Cardiac muscle cell (in vitro differentiated cells and primary cell): ENCODE results near the gene ABL1. TPM values are rescaled to one million over a fixed set of nuclear protein-coding genes. Genes with fewer than 3 reads are reported as not detected.

ENCODE experiments used
- DNase-seq, 2 donors: peaks; one replicate each; pipeline versions ENCODE4 v3.0.0 to v3.0.0-alpha.2; 2010 to 2017; ENCODE audit warnings: low read depth in 1 of 2, low spot score in 1 of 2
- H3K27ac ChIP-seq: fragments of 200-600 bp; sonication (generic); 2 replicates; pipeline ENCODE4 v1.5.1; 2016
- H3K27me3 ChIP-seq: fragments of 200-600 bp; sonication (generic); 2 replicates; pipeline ENCODE4 v1.6.0; 2016; ENCODE audit warnings: control low read depth
- H3K36me3 ChIP-seq: fragments of 200-600 bp; sonication (generic); 2 replicates; pipeline ENCODE4 v1.5.1; 2016; ENCODE audit warnings: control low read depth
- H3K4me1 ChIP-seq: fragments of 200-600 bp; sonication (generic); 2 replicates; pipeline ENCODE4 v1.8.1; 2017; ENCODE audit warnings: low read depth, mild to moderate bottlenecking, mixed run types
- H3K4me3 ChIP-seq: fragments of 200-600 bp; sonication (generic); 2 replicates; pipeline ENCODE4 v1.5.1; 2016; ENCODE audit warnings: mild to moderate bottlenecking
- H3K9me3 ChIP-seq: fragments of 200-600 bp; sonication (generic); 2 replicates; pipeline ENCODE4 v1.5.1; 2017; ENCODE audit warnings: low read depth, mild to moderate bottlenecking, control low read depth
- polyA plus RNA-seq: library from polyadenylated mRNA; unstranded; fragments of >200 nt; fragmentation: Nextera tagmentation; extraction: Ambion mirVana; gene quantifications from 2 replicates; pipeline ENCODE4 v1.2.1, GENCODE V29; 2016
- total RNA-seq: library from RNA; depleted of rRNA; stranded (reverse); fragments of >200 nt; gene quantifications from 2 replicates; pipeline ENCODE4 v1.2.3, GENCODE V29; 2016
- TF ChIP-seq, protein P1 (sequence below): IDR thresholded peaks from 2 replicates; pipeline ENCODE4 v1.5.1; 2012; ENCODE audit warnings: low read depth, mild to moderate bottlenecking, low read length

Gene ABL1
- total and polyA plus RNA-seq, 2 experiments from 2014 or later = 41.8 to 97.1 TPM

DNA sequence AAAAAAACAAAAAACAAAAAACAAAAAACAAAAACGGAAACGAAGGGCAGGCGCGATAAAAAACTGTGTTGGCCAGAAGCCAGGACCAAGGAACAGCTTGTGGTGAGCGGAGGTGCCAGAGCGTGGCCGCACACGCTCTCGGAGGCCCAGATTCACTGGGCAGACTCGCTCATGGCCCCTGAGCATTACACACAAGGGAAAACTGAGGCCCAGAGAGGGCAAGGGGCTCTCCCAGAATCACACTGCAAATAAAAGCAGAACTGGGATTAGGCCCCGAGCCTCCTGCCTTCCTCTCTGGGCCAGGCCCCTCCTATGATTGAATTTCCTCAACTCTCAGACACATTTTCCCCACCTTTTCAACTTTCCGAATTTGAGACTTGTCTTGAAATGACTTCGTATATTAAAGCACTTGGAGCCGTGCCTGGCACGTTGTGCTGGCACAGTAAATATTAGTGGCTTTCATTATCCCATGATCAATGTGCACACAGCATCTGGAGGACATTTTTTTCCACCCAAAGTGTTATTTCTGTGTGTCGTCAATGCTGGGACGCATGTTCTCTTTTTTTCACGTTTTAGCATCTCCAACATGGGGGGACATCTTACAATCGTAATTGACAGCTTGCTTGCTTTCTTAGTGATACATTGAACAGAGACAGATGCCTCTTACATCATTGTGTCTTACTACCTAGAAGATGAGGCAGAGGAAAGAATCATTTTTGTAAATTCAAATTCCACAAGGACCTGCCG, 96.6 kb downstream of the ABL1 start:
- Histone ChIP-seq H3K27me3 (no peaks in the 10 kb centered on the region), H3K27ac (no peak overlapping the region), H3K4me3 (no peak overlapping the region), H3K4me1 (peaks cover 5% of the 10 kb centered on the region), H3K9me3 (no peaks in the 10 kb centered on the region), H3K36me3 (no peaks in the 10 kb centered on the region)
- TF ChIP-seq, protein P1, sequence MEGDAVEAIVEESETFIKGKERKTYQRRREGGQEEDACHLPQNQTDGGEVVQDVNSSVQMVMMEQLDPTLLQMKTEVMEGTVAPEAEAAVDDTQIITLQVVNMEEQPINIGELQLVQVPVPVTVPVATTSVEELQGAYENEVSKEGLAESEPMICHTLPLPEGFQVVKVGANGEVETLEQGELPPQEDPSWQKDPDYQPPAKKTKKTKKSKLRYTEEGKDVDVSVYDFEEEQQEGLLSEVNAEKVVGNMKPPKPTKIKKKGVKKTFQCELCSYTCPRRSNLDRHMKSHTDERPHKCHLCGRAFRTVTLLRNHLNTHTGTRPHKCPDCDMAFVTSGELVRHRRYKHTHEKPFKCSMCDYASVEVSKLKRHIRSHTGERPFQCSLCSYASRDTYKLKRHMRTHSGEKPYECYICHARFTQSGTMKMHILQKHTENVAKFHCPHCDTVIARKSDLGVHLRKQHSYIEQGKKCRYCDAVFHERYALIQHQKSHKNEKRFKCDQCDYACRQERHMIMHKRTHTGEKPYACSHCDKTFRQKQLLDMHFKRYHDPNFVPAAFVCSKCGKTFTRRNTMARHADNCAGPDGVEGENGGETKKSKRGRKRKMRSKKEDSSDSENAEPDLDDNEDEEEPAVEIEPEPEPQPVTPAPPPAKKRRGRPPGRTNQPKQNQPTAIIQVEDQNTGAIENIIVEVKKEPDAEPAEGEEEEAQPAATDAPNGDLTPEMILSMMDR = no peak
- no peak for DNase-seq

DNA sequence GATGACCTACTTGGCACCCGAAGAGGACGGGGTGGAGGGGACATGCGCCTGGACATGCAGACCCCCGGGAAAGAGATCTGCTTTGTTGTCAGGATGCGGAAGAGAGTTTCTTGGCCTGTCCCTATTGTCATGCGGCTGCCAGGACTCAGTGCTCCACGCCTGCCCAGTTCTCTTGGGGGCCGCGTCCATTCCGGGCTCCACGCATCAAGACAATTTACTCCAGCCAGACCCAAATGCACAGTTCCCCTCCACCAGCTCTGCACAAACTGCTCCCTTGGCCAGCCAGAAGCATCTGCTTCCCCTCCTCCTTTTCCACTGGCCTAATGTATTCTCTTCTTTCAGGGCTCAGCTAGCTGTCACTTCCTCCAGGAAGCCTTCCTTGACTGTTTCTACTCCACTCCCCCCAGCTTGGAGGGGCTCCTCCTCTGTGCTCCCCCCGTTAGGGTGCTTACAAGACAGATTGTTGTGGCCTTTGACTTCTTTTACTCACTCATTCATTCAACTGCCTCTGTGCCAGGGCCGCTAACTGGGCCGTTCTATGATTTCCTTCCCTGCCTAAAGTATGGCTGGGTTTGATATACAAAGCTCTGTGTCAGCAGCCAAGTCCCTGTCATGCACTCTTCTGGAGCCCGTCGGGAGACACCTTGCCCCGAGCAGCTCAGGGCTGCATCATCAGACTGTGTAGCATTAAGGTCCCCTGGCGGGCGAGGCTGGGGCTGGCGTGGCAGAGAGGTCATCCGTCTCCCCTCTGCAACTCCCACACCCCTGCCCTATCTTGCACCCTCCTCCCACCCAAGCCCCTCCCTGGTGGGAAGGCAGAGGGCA, 97.4 kb downstream of the ABL1 start:
- H3K36me3 ChIP-seq = no peaks in the 10 kb centered on the region
- H3K9me3 ChIP-seq = no peaks in the 10 kb centered on the region
- H3K27me3 ChIP-seq = peaks cover 6% of the 10 kb centered on the region
- TF ChIP-seq, protein P1 = peak; percentile 22
- peak; percentile 65 to 70 for DNase-seq
- no peak overlapping the region for H3K27ac ChIP-seq
- no peak overlapping the region for H3K4me3 ChIP-seq
- peaks cover 5% of the 10 kb centered on the region for H3K4me1 ChIP-seq

DNA sequence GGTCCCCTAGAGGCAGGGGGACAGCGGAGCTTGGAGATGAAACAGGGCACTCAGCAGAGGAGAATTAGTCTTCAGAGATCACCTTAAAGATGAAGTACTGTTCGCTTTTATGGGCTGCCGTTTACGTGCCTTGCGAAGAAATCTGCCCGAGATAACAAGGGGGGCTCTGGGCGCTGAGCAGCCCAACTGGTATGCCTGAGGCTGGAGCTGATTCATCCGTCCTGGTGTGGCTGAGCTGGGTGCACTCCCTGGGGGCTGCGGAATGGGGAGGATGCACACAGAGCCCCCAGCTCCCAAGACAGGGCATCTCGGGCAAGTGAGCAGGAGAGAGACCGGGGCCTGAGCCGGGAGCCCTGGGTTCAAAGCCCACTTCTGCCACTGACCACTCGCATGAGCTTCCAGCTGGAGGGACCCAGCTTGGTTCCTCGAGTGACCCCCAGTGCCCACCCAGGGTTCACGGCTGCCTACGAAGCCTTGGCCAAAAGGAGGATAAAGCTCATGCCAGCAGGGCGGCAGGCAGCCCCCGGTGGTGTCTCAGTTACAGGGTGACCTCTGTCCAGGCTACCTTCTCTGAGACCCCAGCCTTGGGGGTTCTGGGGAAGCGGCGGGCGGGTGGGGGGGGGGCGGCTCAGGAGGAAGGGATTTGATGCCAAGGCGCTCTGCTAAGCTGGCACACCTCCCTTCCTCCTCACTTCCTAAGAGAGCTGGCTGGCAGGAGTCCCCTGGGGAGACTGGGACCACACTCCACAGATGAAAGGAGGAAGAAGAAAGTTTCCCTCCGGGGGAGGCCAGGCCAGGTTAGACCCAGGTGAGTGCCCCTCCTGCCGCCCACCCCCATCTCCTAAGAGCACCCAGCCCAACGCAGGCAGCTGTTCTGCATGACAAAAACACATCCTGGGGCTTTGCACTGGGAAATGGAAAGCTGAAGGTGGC, 98.3 kb downstream of the ABL1 start:
- TF ChIP-seq, protein P1 = no peak
- Histone ChIP-seq H3K4me3 (no peak overlapping the region), H3K27me3 (peaks cover 15% of the 10 kb centered on the region), H3K4me1 (peaks cover 5% of the 10 kb centered on the region), H3K36me3 (no peaks in the 10 kb centered on the region), H3K9me3 (no peaks in the 10 kb centered on the region), H3K27ac (no peak overlapping the region)
- DNase-seq = peak in 1 of 2 donors; percentile 67

DNA sequence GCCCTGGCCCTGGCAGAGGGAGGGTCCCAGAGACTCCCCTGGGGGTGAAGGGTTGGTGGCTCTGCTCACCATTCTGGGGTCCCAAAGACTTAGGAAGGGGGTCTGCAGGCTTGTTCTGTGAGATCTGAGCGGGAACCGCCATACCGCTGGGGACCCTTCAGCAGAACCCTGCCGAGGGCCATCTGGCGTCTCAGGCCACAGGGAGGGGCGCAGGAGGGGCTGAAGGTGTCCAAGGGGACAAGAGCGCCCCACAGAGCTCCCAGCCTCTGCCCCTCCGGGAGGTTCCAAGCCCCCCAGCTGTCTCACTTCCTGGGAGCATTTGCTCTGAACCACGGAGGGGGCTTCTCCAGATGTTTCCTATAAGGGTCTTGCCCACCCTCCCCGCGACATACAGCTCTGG, 99.2 kb downstream of the ABL1 start:
- Histone ChIP-seq H3K9me3 (no peaks in the 10 kb centered on the region), H3K4me3 (no peak overlapping the region), H3K27ac (no peak overlapping the region), H3K27me3 (peaks cover 23% of the 10 kb centered on the region), H3K36me3 (no peaks in the 10 kb centered on the region), H3K4me1 (peaks cover 5% of the 10 kb centered on the region)
- DNase-seq = no peak
- TF ChIP-seq, protein P1 = no peak
